Gastroesophageal sphincter (tissue), 3 donors: ENCODE measurements around the gene AK5.

ENCODE experiments used
- POLR2A ChIP-seq, 2 donors: fragments of 450-650 bp; IDR thresholded peaks; one replicate each; pipeline ENCODE4 v1.6.1; 2017; ENCODE audit warnings: antibody characterized with exemption in 2 of 2, mild to moderate bottlenecking in 2 of 2, moderate library complexity in 1 of 2
- POLR2AphosphoS5 ChIP-seq: sonication (generic); formaldehyde crosslinking; IDR thresholded peaks from one replicate; pipeline ENCODE4 v1.6.1; 2017; ENCODE audit warnings: antibody characterized with exemption
- TF ChIP-seq, protein P1 (sequence below), 4 experiments: fragments of 200-600 bp in 2 of 4; fragments of 450-650 bp in 2 of 4; sonication (generic) in 1 of 4; IDR thresholded peaks; one replicate each; pipeline ENCODE4 v1.5.1; 2017 to 2019; ENCODE audit warnings: antibody characterized with exemption in 4 of 4, mild to moderate bottlenecking in 2 of 4, moderate library complexity in 2 of 4

DNA sequence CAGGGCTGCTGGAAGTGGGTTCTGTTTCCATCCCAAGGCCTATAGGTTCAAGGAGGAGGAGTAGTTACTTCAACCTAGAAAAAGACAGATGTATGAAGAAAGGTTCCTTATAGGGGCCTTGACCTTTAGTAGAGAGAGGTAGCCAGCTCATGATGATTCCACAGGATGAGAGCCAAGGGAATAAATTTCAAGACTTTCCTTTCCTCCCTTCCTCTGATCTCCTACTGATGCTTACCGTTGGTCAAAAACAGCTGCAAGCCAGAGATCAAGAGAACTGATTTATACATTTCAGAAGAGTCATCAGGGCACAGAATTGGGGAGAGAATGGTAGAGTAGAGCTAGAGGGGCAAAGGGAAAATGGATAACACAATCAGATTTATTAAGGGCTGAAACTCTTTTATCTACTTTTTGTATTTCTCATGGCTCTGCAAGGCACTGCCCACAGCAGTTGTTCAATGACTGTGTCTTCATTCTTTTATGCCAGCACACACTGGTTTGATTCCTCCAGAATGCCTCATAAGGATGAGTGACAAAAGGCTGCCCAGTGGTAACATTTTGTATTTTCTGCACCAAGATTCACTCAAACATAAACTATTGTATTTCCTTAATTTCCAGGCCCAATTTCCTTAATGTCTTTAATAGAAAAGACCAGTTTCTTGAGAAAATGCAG is 37.4 kb downstream of the AK5 start:
- TF ChIP-seq, protein P1, sequence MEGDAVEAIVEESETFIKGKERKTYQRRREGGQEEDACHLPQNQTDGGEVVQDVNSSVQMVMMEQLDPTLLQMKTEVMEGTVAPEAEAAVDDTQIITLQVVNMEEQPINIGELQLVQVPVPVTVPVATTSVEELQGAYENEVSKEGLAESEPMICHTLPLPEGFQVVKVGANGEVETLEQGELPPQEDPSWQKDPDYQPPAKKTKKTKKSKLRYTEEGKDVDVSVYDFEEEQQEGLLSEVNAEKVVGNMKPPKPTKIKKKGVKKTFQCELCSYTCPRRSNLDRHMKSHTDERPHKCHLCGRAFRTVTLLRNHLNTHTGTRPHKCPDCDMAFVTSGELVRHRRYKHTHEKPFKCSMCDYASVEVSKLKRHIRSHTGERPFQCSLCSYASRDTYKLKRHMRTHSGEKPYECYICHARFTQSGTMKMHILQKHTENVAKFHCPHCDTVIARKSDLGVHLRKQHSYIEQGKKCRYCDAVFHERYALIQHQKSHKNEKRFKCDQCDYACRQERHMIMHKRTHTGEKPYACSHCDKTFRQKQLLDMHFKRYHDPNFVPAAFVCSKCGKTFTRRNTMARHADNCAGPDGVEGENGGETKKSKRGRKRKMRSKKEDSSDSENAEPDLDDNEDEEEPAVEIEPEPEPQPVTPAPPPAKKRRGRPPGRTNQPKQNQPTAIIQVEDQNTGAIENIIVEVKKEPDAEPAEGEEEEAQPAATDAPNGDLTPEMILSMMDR (IDR thresholded peaks at IDR 0.05), result no peak
- TF ChIP-seq POLR2AphosphoS5 (no peak), POLR2A (IDR thresholded peaks at IDR 0.05) (no peak)
